GM10847 (cell line): Measurements from ENCODE around the gene RCAN1.

Source experiments
- POLR2A ChIP-seq: IDR thresholded peaks from 2 replicates; pipeline ENCODE4 v1.6.1; 2011; ENCODE audit not compliant: insufficient read length; ENCODE audit errors: extremely low read depth

The RCAN1 gene

GRCh38 chr21:34511181-34511580 is 103.7 kb downstream of the RCAN1 start:
- no peak for TF ChIP-seq POLR2A

- TF ChIP-seq POLR2A, result no peak
Measured at GRCh38 chr21:34510148-34511142, 104.5 kb downstream of the RCAN1 start.

DNA sequence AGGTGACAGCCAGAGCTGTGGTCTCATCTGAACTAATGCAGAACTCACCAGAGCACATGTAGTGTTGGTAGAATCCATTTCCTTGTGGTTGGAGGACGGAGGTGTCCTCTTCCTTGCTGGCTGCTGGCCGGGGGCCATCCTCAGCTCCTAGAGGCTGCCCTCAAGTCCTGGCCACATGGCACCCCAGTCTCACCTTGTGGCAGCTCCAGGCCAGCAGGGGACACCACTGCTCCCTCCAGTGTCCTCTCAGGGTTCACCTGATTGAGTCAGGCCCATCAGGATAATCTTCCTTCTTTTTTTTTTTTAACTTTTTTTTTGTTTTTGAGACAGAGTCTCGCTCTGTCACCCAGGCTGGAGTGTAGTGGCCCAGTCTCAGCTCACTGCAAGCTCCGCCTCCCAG is 105.8 kb downstream of the RCAN1 start:
- TF ChIP-seq POLR2A, result no peak

DNA sequence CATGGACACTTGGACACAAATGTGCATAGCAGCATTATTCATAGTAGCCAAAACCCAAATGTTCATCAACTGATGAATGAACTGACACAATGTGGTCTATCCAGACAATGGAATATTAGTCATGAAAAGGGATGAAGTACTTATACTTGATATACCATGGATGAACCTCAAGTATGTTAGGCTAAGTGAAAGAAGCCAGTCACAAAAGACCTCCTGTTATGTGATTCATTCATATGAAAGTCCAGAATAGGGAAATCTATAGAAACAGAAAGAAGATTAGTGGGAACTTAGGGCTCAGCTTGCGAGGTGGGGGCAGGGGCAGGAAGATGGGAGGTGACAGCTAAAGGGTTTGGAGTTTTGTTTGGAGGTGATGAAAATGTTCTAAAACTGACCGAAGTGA is 110.3 kb downstream of the RCAN1 start:
- no peak for TF ChIP-seq POLR2A

GRCh38 chr21:34502480-34503106 is 112.3 kb downstream of the RCAN1 start:
- no peak for TF ChIP-seq POLR2A

GRCh38 chr21:34501716-34502115 is 113.2 kb downstream of the RCAN1 start:
- TF ChIP-seq POLR2A, result no peak

GRCh38 chr21:34500191-34500590 is 114.7 kb downstream of the RCAN1 start:
- no peak for TF ChIP-seq POLR2A

DNA sequence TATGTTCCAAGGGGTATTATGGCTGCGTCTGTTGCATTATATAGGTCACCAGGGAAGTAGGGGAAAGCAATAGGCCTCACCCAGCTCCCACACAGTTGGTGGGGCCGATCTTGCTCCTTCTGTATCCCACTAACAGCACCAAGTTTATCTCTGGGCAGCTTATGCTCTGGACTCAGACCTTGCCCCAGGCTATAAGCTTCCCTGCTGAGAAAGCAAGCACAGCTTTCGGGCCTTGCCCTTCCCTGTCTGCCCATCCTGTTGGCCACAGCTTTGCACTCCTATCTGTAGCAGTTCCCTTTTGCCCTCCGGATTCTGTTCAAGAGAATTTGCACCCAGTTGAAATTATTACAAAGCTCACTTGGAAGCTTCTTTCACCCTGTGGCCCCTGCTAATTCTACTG is 115.8 kb downstream of the RCAN1 start:
- no peak for TF ChIP-seq POLR2A

DNA sequence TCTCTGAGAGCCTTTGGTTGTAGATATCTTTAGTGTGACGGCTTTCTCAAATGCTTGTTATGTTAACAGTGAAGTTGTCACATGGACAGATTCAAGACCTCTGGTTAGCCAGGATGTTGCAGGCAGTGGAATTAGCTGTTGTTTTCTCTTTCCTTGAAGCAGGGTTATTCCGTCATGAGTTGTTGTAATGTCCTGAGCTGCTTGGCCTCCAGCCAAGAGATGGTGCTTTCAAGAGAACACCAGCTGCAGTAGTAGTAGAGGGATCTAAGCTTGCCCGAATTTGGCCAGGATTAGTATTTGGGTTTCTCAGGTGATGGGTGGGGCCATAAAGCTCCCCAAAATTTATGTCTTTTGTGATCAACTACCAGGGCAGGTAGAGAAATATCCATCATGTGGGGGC is 116.3 kb downstream of the RCAN1 start:
- no peak for TF ChIP-seq POLR2A
